ENCODE data around the gene HOXD11.

The HOXD11 gene

GRCh38 chr2:176151442-176152287, 44.6 kb downstream of the HOXD11 start, which contains the start of gene HOXD4:
HOXD4 (plus strand) TSS chr2:176151550; CDS start chr2:176151634, 84 bp downstream.
- DNase-seq, result no peak

GRCh38 chr2:176152350-176153181, 45.5 kb downstream of the HOXD11 start:
- no peak for DNase-seq

- DNase-seq, result no peak
Measured at GRCh38 chr2:176154576-176155252, 47.6 kb downstream of the HOXD11 start.

- DNase-seq, result no peak
Measured at GRCh38 chr2:176155356-176156044, 48.4 kb downstream of the HOXD11 start.

GRCh38 chr2:176156301-176156806, 49.3 kb downstream of the HOXD11 start:
- no peak for DNase-seq

GRCh38 chr2:176156807-176157498, 49.9 kb downstream of the HOXD11 start, which contains the start of gene HOXD3:
HOXD3 (plus strand) TSS chr2:176157307; CDS start chr2:176169115, 11,808 bp downstream.
- DNase-seq, result no peak

GRCh38 chr2:176157499-176158185, 50.6 kb downstream of the HOXD11 start:
- no peak for DNase-seq

GRCh38 chr2:176158186-176158591, 51.1 kb downstream of the HOXD11 start:
- DNase-seq, result no peak

- DNase-seq, result no peak
Measured at GRCh38 chr2:176158855-176159662, 52.0 kb downstream of the HOXD11 start.
